Middle frontal gyrus (tissue), 1 donor: ENCODE measurements around the gene LITAFD.
"Not testable (repeated sequence)": the region's sequence is repeated elsewhere in the genome, so short reads cannot be mapped to it uniquely, and the experiment has no call there.

Experiments used
- DNase-seq: peaks from one replicate; pipeline ENCODE4 v3.0.0-alpha.2; 2015; ENCODE audit warnings: low spot score; ENCODE audit errors: extremely low spot score

LITAFD gene

DNA sequence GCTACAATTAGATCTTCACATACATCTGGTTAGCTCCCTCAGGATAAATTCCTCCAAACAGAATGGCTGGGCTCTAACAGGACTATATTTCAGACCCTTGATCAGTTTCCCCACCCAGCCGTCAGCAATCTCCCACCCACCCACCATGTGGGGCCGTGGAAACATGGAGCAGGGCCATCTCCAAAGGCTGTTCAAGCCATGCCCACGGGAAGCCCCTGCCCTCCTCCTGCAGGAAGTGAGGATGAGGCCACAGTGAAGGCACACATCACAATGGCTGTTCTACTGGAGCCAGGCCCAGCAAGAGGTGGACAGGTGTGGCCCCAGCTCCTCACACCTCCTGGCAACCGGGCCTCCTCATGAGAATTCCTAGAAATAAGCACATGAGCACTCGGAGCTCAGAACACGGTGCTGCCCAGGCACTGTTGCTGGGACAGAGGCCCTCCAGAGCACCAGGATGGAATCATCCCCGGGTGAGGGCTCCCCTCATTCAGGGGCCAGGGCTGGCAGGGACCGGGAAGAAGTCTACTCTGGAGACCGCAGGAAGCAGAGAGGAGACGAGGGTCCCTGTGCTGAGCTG, at the start of gene LITAFD:
Gene LITAFD, plus strand, starts transcription at position 311 of the 577 bp plus-strand sequence. CDS start 2,005 bp downstream, outside the sequence.
- DNase-seq: no peak

- DNase-seq: no peak
These were observed 49.4 kb upstream of the LITAFD start for GRCh38 chr16:8832717-8833105.

- DNase-seq: not testable (repeated sequence)
These were observed 45.4 kb upstream of the LITAFD start for GRCh38 chr16:8836797-8837196.

GRCh38 chr16:8837594-8837993, 44.6 kb upstream of the LITAFD start:
- not testable (repeated sequence) for DNase-seq

- DNase-seq: not testable (repeated sequence)
These were observed 40.1 kb upstream of the LITAFD start for GRCh38 chr16:8842016-8842415.

- not testable (repeated sequence) for DNase-seq
These were observed 38.9 kb upstream of the LITAFD start for GRCh38 chr16:8843296-8843695.

GRCh38 chr16:8845699-8846298, 36.4 kb upstream of the LITAFD start:
- DNase-seq: no peak

DNA sequence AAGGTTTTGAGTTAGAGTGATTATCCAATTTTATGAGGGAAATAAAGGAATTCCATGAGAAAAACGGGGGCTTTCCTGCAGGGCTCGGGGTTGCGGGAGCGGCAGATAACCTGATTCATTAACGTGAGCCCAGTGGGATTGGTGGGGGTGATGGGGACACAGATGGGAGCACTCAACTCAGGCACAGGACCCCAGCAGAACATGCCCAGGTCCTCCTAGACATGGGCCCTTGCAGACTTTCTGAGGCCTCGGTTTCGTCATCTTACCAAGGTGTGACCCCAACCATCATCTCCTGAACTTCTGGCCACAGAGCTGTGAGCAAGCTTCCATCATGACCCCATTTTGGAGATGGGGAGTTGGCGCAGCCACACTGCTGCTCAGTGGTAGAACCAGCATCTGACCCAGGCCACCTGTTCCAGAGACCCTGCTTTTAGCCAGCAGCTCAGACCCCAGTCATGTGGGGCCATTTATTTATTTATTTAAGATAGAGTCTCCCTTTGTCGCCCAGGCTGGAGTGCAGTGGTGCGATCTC, 35.7 kb upstream of the LITAFD start:
- no peak for DNase-seq

GRCh38 chr16:8847145-8847544, 35.0 kb upstream of the LITAFD start:
- DNase-seq: no peak

DNA sequence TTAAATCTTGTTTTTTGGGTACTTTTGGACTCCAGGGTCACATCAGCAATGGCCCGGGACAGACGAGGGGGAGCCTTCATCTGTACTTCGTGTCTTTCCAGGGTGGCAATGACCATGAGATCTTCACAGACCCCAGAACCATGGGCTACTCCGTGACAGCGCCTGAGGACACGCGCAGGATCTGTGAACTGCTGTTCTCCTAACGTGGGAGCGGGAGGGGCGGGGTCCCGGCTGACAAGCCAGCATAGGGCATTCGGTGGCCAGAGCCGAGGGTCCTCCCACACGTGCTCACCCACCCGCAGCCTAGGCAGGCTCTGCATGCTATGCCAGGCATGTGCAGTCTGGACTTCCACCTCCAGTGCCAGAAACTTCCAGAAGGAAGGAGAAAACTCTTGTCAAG, 34.5 kb upstream of the LITAFD start:
- DNase-seq: no peak

GRCh38 chr16:8848231-8848938, 33.8 kb upstream of the LITAFD start:
- no peak for DNase-seq

- DNase-seq: no peak
These were observed 33.2 kb upstream of the LITAFD start for GRCh38 chr16:8848939-8849391.

GRCh38 chr16:8849411-8850011, 32.6 kb upstream of the LITAFD start:
- no peak for DNase-seq

GRCh38 chr16:8850279-8850885, 31.8 kb upstream of the LITAFD start:
- no peak for DNase-seq

GRCh38 chr16:8851761-8852403, 30.3 kb upstream of the LITAFD start:
- no peak for DNase-seq

- DNase-seq: no peak
These were observed 29.6 kb upstream of the LITAFD start for GRCh38 chr16:8852534-8852933.

DNA sequence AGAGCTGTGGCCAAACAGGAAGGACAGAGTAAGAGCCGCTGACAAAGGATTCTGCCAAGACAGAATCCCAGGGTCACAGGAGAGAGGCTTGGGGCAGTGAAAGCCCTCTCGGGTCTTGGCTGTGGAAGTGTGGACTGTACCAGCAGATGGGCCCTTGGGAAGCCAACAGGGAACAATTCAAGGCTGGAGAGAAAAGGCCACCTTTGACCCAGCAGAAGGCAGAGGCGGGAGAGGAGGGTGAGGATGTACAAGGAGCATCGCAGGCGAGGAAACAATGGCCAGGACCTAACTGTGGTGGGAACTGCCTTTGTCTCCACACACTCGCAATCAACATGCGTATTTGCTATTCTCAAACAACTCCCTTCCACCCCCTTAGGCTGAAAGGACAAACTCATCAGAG, 29.0 kb upstream of the LITAFD start:
- DNase-seq: no peak

DNA sequence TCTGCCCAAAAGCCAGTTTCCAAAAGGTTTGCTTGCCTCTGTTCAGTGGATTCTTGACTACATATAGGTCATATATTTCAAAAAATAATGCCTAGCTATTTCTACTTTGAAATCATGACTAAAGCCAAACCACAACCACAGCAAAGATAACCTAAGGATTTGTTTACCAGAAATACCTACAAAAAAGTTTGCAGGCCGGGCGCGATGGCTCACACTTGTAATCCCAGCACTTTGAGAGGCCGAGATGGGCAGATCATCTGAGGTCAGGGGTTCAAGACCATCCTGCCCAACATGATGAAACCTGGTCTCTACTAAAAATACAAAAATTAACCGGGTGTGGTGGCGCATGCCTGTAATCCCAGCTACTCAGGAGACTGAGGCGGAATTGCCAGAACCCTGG, 28.5 kb upstream of the LITAFD start:
- DNase-seq: no peak

DNA sequence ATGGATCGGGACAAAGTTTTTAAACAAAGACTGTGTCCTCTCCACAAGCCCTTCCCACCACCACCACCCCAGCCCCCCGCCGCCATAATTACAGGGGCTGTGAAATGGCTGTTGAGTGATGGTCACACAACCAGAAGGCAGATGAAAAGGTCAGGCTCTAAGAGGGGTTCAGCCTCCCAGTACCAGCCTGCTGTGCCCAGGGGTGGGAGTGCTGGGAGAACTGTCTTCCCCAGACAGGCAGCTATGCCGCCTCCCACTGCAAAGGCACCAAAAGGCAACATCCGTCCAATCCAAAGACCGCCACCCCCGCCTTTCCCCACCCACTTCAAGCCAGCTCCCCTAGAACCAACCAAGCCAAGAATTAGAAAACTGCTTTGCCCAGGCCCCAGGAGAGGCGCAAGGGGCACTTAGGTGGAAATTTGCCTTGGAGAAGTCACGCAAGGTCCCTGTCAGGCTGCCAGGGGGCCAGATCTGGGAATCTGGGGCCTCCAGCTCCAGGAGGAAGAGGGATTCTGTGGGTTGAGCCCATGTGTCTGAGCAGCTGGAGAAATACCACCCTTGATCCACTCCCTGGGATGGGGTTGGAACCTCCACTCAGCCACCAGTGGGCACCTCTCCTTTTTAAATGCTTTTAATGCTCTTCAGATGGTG, 27.7 kb upstream of the LITAFD start:
- no peak for DNase-seq

DNA sequence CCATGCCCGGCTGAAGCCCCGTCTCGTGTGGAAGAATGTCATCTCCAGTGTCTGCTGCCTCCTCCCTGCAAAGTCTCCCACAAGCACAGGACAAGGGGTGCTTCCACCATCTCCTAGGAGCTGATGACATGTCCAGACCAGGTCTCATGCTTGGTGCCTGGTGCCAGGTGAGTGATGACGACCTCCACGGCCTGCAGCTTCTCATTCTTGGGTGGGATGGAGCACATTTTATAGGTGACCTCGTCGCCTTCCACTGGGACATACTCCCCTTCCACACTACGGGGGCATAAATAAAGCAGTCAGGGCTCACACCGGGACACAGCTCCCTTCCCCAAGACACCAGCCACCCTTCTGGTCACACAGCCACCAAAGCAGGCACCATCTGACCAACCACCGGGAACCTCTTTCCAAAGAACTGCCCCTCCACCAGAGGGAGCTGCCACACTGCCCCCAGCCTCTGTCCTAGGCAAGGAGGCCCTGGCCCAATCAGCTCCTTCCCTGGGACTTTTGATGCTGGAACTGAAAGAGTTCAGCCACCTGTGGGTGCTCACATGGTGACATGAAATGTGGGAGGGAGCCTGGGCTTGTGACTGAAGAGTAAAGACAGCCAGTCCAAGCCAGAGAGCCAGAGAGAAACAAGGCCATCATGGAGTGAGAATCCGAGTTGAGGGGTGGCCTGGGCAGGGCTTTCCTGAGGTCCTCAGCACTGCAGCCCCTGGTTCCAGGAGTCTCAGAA, 26.9 kb upstream of the LITAFD start:
- DNase-seq: no peak
